ENCODE measurements around the gene DBN1. TPM values are rescaled to one million over a fixed set of nuclear protein-coding genes. Genes with fewer than 3 reads are reported as not detected.
A peak's percentile ranks its signal among the peaks of the same experiment; 100 is the strongest.

The DBN1 gene
- total RNA-seq, 2 donors from 2014 or later = 322 to 383 TPM

- no peak for TF ChIP-seq CTCF (conservative IDR thresholded peaks at IDR 0.05)
- peaks cover 24% of the 10 kb centered on the region for H3K36me3 Mint-ChIP-seq (ENCODE audit: low read depth)
- H3K4me1 ChIP-seq (ENCODE audit: control insufficient read depth, insufficient read depth, low read length) = no peaks in the 10 kb centered on the region
- H3K27ac Mint-ChIP-seq = no peak overlapping the region
- H3K9me3 ChIP-seq (ENCODE audit: control insufficient read depth, low read length) = no peaks in the 10 kb centered on the region
- no peak overlapping the region for H3K27ac ChIP-seq (ENCODE audit: low read depth, low read length)
- 96 to 99% methylated on average over 19 to 29 of the region's 29 CpGs for WGBS, 2 experiments (ENCODE audit: insufficient coverage in 1 of 2, insufficient read length in 1 of 2)
- H3K9ac ChIP-seq (ENCODE audit: extremely low read depth, low read length, poor library complexity, severe bottlenecking) = no peak overlapping the region
- H3K4me3 ChIP-seq (ENCODE audit: low read length) = no peak overlapping the region
- H3K36me3 ChIP-seq (ENCODE audit: control insufficient read depth, insufficient read depth, low read length) = peaks cover 22% of the 10 kb centered on the region
- H3K4me3 Mint-ChIP-seq = no peak overlapping the region
- DNase-seq = no peak
- H3K4me1 Mint-ChIP-seq = peaks cover 6% of the 10 kb centered on the region
- no peaks in the 10 kb centered on the region for H3K9me3 Mint-ChIP-seq
- H3K27me3 Mint-ChIP-seq (ENCODE audit: insufficient read depth) = no peaks in the 10 kb centered on the region
- H3K27me3 ChIP-seq (ENCODE audit: control insufficient read depth, insufficient read depth, low read length, poor library complexity, severe bottlenecking) = no peaks in the 10 kb centered on the region
These were observed 41.9 kb downstream of the DBN1 start for GRCh38 chr5:177431317-177432142.

- peaks cover 20% of the 10 kb centered on the region for H3K36me3 ChIP-seq (ENCODE audit: control insufficient read depth, insufficient read depth, low read length)
- H3K36me3 Mint-ChIP-seq (ENCODE audit: low read depth) = peaks cover 23% of the 10 kb centered on the region
- H3K4me3 ChIP-seq (ENCODE audit: low read length) = no peak overlapping the region
- no peaks in the 10 kb centered on the region for H3K9me3 Mint-ChIP-seq
- no peaks in the 10 kb centered on the region for H3K27me3 ChIP-seq (ENCODE audit: control insufficient read depth, insufficient read depth, low read length, poor library complexity, severe bottlenecking)
- no peak overlapping the region for H3K4me3 Mint-ChIP-seq
- no peak overlapping the region for H3K9ac ChIP-seq (ENCODE audit: extremely low read depth, low read length, poor library complexity, severe bottlenecking)
- no peaks in the 10 kb centered on the region for H3K9me3 ChIP-seq (ENCODE audit: control insufficient read depth, low read length)
- H3K27ac Mint-ChIP-seq = no peak overlapping the region
- TF ChIP-seq CTCF (conservative IDR thresholded peaks at IDR 0.05) = no peak
- H3K27ac ChIP-seq (ENCODE audit: low read depth, low read length) = no peak overlapping the region
- WGBS, 2 experiments (ENCODE audit: insufficient coverage in 1 of 2, insufficient read length in 1 of 2) = 84 to 89% methylated on average over 3 to 7 of the region's 7 CpGs
- no peaks in the 10 kb centered on the region for H3K27me3 Mint-ChIP-seq (ENCODE audit: insufficient read depth)
- no peaks in the 10 kb centered on the region for H3K4me1 ChIP-seq (ENCODE audit: control insufficient read depth, insufficient read depth, low read length)
- H3K4me1 Mint-ChIP-seq = peaks cover 6% of the 10 kb centered on the region
- no peak for DNase-seq
These were observed 42.5 kb downstream of the DBN1 start for GRCh38 chr5:177430972-177431316.

- Histone ChIP-seq H3K36me3 (ENCODE audit: control insufficient read depth, insufficient read depth, low read length) (peaks cover 20% of the 10 kb centered on the region), H3K4me1 (ENCODE audit: control insufficient read depth, insufficient read depth, low read length) (no peaks in the 10 kb centered on the region), H3K4me3 (ENCODE audit: low read length) (no peak overlapping the region), H3K27me3 (ENCODE audit: control insufficient read depth, insufficient read depth, low read length, poor library complexity, severe bottlenecking) (no peaks in the 10 kb centered on the region), H3K9ac (ENCODE audit: extremely low read depth, low read length, poor library complexity, severe bottlenecking) (no peak overlapping the region), H3K9me3 (ENCODE audit: control insufficient read depth, low read length) (no peaks in the 10 kb centered on the region), H3K27ac (ENCODE audit: low read depth, low read length) (no peak overlapping the region)
- no peaks in the 10 kb centered on the region for H3K27me3 Mint-ChIP-seq (ENCODE audit: insufficient read depth)
- TF ChIP-seq CTCF (conservative IDR thresholded peaks at IDR 0.05) = no peak
- WGBS, 2 experiments (ENCODE audit: insufficient coverage in 1 of 2, insufficient read length in 1 of 2) = 92 to 93% methylated on average over 12 to 26 of the region's 26 CpGs
- no peak overlapping the region for H3K4me3 Mint-ChIP-seq
- peaks cover 18% of the 10 kb centered on the region for H3K36me3 Mint-ChIP-seq (ENCODE audit: low read depth)
- peaks cover 9% of the 10 kb centered on the region for H3K4me1 Mint-ChIP-seq
- H3K9me3 Mint-ChIP-seq = no peaks in the 10 kb centered on the region
- DNase-seq = peak; percentile 41
- no peak overlapping the region for H3K27ac Mint-ChIP-seq
These were observed 43.1 kb downstream of the DBN1 start for GRCh38 chr5:177430140-177430951.
